Activated naive CD8-positive, alpha-beta T cell treated with anti-CD3 and anti-CD28 coated beads, Interleukin-2, amount 50 U/mL, for 24 hours (primary cell): ENCODE data around the gene CNTN5.
"Not testable (repeated sequence)": the region's sequence is repeated elsewhere in the genome, so short reads cannot be mapped to it uniquely, and the experiment has no call there.

Experiments
- ATAC-seq: fragments of 150-1000 bp; cut with Tn5 transposase; one replicate; pipeline ENCODE4 v1.10.0; 2021
- DNase-seq: peaks from one replicate; pipeline ENCODE4 v3.0.0; 2021
- H3K27ac Mint-ChIP-seq: one replicate; pipeline ENCODE4 v1.8.0; 2021; ENCODE audit warnings: mild to moderate bottlenecking, mixed read lengths
- H3K27me3 Mint-ChIP-seq: one replicate; pipeline ENCODE4 v1.8.0; 2021; ENCODE audit warnings: mixed read lengths
- H3K36me3 Mint-ChIP-seq: one replicate; pipeline ENCODE4 v1.8.0; 2021; ENCODE audit warnings: low read depth, mixed read lengths
- H3K4me1 Mint-ChIP-seq: one replicate; pipeline ENCODE4 v1.8.0; 2021; ENCODE audit warnings: mixed read lengths
- H3K4me3 Mint-ChIP-seq: one replicate; pipeline ENCODE4 v1.8.0; 2021; ENCODE audit warnings: mild to moderate bottlenecking, moderate library complexity, mixed read lengths
- H3K9me3 Mint-ChIP-seq: one replicate; pipeline ENCODE4 v1.8.0; 2021; ENCODE audit warnings: mixed read lengths

Gene CNTN5

GRCh38 chr11:99117603-99118002 lies 96.9 kb downstream of the CNTN5 start:
- ATAC-seq (no peak), DNase-seq (no peak)
- Mint-ChIP-seq H3K4me3 (no peak overlapping the region), H3K27me3 (no peaks in the 10 kb centered on the region), H3K9me3 (peaks cover 14% of the 10 kb centered on the region), H3K36me3 (no peaks in the 10 kb centered on the region), H3K4me1 (no peaks in the 10 kb centered on the region), H3K27ac (no peak overlapping the region)

DNA sequence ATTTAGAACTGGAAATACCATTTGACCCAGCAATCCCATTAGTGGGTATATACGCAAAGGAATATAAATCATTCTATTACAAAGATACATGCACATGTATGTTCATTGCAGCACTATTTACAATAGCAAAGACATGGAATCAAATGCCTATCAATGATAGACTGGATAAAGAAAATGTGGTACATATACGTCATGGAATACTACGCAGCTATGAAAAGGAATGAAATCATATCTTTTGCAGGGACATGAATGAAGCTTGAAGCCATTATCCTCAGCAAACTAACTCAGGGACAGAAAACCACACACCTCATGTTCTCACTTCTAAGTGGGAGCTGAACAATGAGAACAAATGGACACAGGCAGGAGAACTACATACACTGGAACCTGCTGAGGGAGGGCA lies 113.1 kb downstream of the CNTN5 start:
- DNase-seq, H3K36me3 Mint-ChIP-seq, ATAC-seq, H3K27me3 Mint-ChIP-seq, H3K4me3 Mint-ChIP-seq, H3K4me1 Mint-ChIP-seq, H3K27ac Mint-ChIP-seq: not testable (repeated sequence)
- peaks cover 22% of the 10 kb centered on the region for H3K9me3 Mint-ChIP-seq

- no peak overlapping the region for H3K27ac Mint-ChIP-seq
- no peaks in the 10 kb centered on the region for H3K27me3 Mint-ChIP-seq
- DNase-seq = no peak
- no peaks in the 10 kb centered on the region for H3K36me3 Mint-ChIP-seq
- H3K9me3 Mint-ChIP-seq = peaks cover 15% of the 10 kb centered on the region
- no peaks in the 10 kb centered on the region for H3K4me1 Mint-ChIP-seq
- no peak for ATAC-seq
- H3K4me3 Mint-ChIP-seq = no peak overlapping the region
These were observed 114.8 kb downstream of the CNTN5 start for GRCh38 chr11:99135508-99135907.

DNA sequence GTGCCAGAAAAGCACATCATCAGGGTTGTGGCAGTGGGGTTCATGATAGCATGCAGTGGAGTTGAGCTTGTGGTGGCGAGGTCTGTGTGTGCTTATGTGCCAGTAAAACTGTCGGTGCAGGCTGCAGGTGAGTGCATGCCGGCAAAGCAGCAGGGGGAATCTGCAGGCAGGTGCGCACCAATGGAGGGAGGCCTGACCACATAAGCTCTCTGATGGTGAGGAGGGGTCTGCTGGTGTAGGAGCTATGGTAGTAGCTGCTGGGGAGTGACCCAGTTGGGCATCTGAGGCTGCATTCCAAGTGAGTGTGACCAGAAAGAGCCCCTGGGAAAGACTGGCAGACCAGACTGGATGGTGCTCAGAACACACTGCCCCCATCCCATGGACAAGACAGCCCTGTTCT lies 121.5 kb downstream of the CNTN5 start:
- peaks cover 12% of the 10 kb centered on the region for H3K9me3 Mint-ChIP-seq
- H3K4me1 Mint-ChIP-seq = no peaks in the 10 kb centered on the region
- ATAC-seq (no peak), DNase-seq (no peak)
- no peak overlapping the region for H3K4me3 Mint-ChIP-seq
- H3K27me3 Mint-ChIP-seq = no peaks in the 10 kb centered on the region
- no peak overlapping the region for H3K27ac Mint-ChIP-seq
- H3K36me3 Mint-ChIP-seq = no peaks in the 10 kb centered on the region

DNA sequence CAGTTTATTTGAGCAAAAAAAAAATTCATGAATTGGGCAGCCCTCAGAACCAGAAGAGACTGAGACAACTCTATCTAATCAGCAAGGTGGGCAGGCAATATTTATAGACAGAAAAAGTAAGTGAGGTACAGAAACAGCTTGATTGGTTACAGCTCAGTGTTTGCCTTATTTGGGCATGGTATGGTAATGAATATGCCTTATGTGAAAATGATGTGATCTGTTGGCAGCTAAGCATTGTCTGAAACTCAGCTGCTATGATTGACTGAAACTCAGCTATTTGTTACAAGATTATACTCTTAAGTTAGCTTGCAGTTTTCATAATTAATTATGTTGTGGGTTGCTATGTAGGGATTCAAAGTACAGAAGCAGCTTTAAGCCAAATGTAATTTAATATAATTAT lies 127.6 kb downstream of the CNTN5 start:
- Mint-ChIP-seq H3K36me3 (no peaks in the 10 kb centered on the region), H3K4me3 (no peak overlapping the region), H3K27ac (no peak overlapping the region), H3K4me1 (no peaks in the 10 kb centered on the region), H3K27me3 (no peaks in the 10 kb centered on the region), H3K9me3 (peaks cover 18% of the 10 kb centered on the region)
- ATAC-seq (no peak), DNase-seq (no peak)

DNA sequence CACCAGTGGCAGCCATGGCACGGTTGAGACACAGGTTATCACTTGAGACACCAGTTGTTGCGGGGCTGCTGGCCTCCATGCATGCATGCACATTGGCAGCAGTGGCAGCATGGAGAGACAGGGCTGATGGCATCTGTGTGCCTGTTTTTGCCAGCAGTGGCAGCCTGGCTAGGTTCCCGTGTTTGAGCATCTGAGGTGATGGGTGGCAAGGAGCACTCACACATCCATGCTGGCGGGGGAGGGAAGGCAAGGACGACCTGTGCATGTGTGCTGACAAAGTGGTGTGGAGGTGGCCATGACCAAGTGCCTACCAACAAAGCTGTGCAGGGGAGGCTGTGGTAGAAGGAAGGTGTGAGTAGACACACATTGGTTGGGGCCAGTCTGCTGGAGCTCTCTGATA lies 133.5 kb downstream of the CNTN5 start:
- ATAC-seq (no peak), DNase-seq (no peak)
- Mint-ChIP-seq H3K27me3 (no peaks in the 10 kb centered on the region), H3K4me1 (no peaks in the 10 kb centered on the region), H3K4me3 (no peak overlapping the region), H3K9me3 (peaks cover 21% of the 10 kb centered on the region), H3K27ac (no peak overlapping the region), H3K36me3 (no peaks in the 10 kb centered on the region)

DNA sequence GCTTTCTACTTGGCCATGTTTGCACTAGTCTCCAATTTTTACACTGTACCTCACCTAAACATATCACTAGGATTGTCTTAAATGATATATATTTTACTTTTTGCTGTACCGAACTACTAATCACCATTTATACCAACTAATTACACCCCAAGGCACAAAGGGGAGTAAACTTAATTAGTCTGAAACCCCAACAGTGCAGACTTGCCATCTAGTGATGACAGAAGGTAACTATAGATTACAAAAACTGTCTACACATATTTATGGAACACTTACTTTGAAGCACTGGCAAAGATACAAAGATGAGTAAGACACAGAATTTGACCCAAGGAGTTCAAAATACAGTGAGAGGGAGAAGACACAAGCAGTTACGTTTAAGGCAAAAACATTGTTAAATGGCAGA lies 139.7 kb downstream of the CNTN5 start:
- ATAC-seq = no peak

GRCh38 chr11:99162819-99163218 lies 142.1 kb downstream of the CNTN5 start:
- H3K4me3 Mint-ChIP-seq = no peak overlapping the region
- DNase-seq (no peak), ATAC-seq (no peak)
- H3K27ac Mint-ChIP-seq = no peak overlapping the region
- H3K4me1 Mint-ChIP-seq = no peaks in the 10 kb centered on the region
- H3K27me3 Mint-ChIP-seq = no peaks in the 10 kb centered on the region
- H3K36me3 Mint-ChIP-seq = no peaks in the 10 kb centered on the region
- H3K9me3 Mint-ChIP-seq = no peaks in the 10 kb centered on the region

More for the DNA sequence above, 139.7 kb downstream of the CNTN5 start:
- Mint-ChIP-seq H3K27ac (no peak overlapping the region), H3K4me1 (no peaks in the 10 kb centered on the region), H3K9me3 (no peaks in the 10 kb centered on the region), H3K36me3 (no peaks in the 10 kb centered on the region), H3K4me3 (no peak overlapping the region), H3K27me3 (no peaks in the 10 kb centered on the region)
- DNase-seq = no peak

DNA sequence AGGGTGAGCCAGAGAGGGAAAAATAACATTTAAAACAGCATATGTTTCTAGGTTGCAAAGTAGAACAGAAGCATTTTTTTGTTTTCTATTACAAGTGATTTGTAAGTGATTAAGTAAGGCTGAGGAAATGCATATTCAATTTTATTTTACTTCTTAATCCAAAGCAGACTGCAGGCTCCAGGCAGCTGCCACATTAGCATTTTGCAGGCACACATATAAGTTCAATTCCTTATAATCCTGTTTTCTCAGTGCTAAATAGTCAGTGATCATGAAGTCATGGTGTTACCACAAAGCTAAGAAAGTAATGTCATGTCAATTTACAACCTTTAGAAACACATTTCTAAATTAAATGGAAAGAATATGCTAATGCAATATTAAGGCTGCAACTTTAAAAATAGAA lies 149.8 kb downstream of the CNTN5 start:
- no peak overlapping the region for H3K27ac Mint-ChIP-seq
- ATAC-seq = no peak
- H3K4me3 Mint-ChIP-seq = no peak overlapping the region
- peaks cover 4% of the 10 kb centered on the region for H3K9me3 Mint-ChIP-seq
- H3K36me3 Mint-ChIP-seq = no peaks in the 10 kb centered on the region
- no peaks in the 10 kb centered on the region for H3K4me1 Mint-ChIP-seq
- H3K27me3 Mint-ChIP-seq = no peaks in the 10 kb centered on the region
- no peak for DNase-seq

GRCh38 chr11:99171330-99171729 lies 150.6 kb downstream of the CNTN5 start:
- Mint-ChIP-seq H3K4me1 (no peaks in the 10 kb centered on the region), H3K27ac (no peak overlapping the region), H3K36me3 (no peaks in the 10 kb centered on the region), H3K4me3 (no peak overlapping the region), H3K9me3 (peaks cover 8% of the 10 kb centered on the region), H3K27me3 (no peaks in the 10 kb centered on the region)
- no peak for ATAC-seq
- DNase-seq = no peak

- H3K9me3 Mint-ChIP-seq = peaks cover 9% of the 10 kb centered on the region
- H3K27me3 Mint-ChIP-seq = no peaks in the 10 kb centered on the region
- no peak for ATAC-seq
- DNase-seq = no peak
- H3K27ac Mint-ChIP-seq = no peak overlapping the region
- no peak overlapping the region for H3K4me3 Mint-ChIP-seq
- H3K36me3 Mint-ChIP-seq = no peaks in the 10 kb centered on the region
- H3K4me1 Mint-ChIP-seq = no peaks in the 10 kb centered on the region
These were observed 155.7 kb downstream of the CNTN5 start for GRCh38 chr11:99176430-99176829.

- Mint-ChIP-seq H3K4me3 (no peak overlapping the region), H3K27me3 (no peaks in the 10 kb centered on the region), H3K9me3 (peaks cover 9% of the 10 kb centered on the region), H3K4me1 (no peaks in the 10 kb centered on the region), H3K27ac (no peak overlapping the region), H3K36me3 (no peaks in the 10 kb centered on the region)
- DNase-seq (no peak), ATAC-seq (no peak)
These were observed 156.7 kb downstream of the CNTN5 start for GRCh38 chr11:99177446-99177845.

DNA sequence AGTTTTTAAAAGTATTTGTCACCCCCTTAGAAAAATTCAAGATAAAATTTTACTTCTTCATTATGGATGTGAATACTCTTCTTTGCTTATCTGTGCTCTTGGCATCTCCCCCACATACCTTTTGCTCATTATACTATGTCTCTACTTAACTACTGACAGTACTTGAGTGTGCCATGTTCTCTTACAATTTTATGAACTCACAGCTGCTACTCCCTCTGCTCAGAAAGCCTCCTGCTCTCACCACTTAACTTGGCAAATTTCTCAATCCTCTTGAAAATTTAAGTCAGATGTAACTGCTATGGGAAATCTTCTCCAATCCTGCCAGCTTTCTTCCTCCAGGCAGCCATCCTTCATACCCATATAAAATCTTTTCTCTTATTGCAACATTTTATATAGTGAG lies 163.4 kb downstream of the CNTN5 start:
- ATAC-seq = no peak
- Mint-ChIP-seq H3K27me3 (no peaks in the 10 kb centered on the region), H3K4me1 (no peaks in the 10 kb centered on the region), H3K36me3 (no peaks in the 10 kb centered on the region), H3K9me3 (no peaks in the 10 kb centered on the region), H3K4me3 (no peak overlapping the region), H3K27ac (no peak overlapping the region)
- DNase-seq = no peak

DNA sequence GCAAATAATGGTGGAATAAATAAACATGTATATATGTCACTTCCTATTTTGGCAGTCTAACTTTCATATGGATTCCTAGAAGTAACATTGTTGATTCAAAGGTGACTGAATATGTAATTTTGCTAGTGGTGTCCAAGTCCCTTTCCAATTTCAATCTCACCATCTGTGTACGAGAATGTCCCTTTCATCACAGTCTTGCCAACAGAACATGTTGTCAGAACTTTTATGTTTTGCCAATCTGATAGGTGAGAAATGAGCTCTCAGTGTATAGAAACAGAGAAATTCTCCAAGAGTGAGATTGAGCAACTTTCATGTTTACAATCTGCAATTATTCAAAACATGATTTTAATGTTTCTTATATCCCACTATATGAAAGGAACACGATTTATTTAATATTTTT lies 167.5 kb downstream of the CNTN5 start:
- Mint-ChIP-seq H3K36me3 (no peaks in the 10 kb centered on the region), H3K9me3 (peaks cover 6% of the 10 kb centered on the region), H3K27ac (no peak overlapping the region), H3K4me3 (no peak overlapping the region), H3K27me3 (no peaks in the 10 kb centered on the region), H3K4me1 (no peaks in the 10 kb centered on the region)
- DNase-seq = no peak
- ATAC-seq = no peak

DNA sequence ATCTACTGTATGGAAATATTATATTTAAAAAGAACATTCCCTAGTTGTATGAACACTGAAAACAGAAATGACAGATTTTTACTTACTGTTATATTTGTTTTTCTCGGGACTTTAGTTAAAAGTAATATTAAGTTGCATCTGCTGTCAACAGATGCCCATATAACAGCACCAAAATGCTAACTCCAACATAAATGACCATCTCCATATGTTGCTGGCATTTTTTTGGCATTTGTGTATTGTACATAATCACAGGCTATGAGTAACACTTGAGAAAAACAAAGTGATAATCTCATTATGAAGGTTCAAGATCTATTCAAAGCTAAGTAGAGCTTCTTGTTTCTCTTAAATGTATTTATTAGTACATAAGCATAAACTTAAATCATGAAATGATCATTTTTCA lies 172.0 kb downstream of the CNTN5 start:
- no peaks in the 10 kb centered on the region for H3K27me3 Mint-ChIP-seq
- H3K4me1 Mint-ChIP-seq = no peaks in the 10 kb centered on the region
- H3K9me3 Mint-ChIP-seq = peaks cover 6% of the 10 kb centered on the region
- H3K36me3 Mint-ChIP-seq = no peaks in the 10 kb centered on the region
- H3K27ac Mint-ChIP-seq = no peak overlapping the region
- DNase-seq (no peak), ATAC-seq (no peak)
- no peak overlapping the region for H3K4me3 Mint-ChIP-seq

- DNase-seq (no peak), ATAC-seq (no peak)
- Mint-ChIP-seq H3K27ac (no peak overlapping the region), H3K4me1 (no peaks in the 10 kb centered on the region), H3K27me3 (no peaks in the 10 kb centered on the region), H3K36me3 (no peaks in the 10 kb centered on the region), H3K4me3 (no peak overlapping the region), H3K9me3 (peaks cover 16% of the 10 kb centered on the region)
These were observed 176.7 kb downstream of the CNTN5 start for GRCh38 chr11:99197477-99197876.
